ENCODE measurements around the gene HSPB8. TPM values are rescaled to one million over a fixed set of nuclear protein-coding genes. Genes with fewer than 3 reads are reported as not detected.
A peak's percentile ranks its signal among the peaks of the same experiment; 100 is the strongest.

The HSPB8 gene
- total RNA-seq, 1 donor from 2014 or later: 4.2 TPM

DNA sequence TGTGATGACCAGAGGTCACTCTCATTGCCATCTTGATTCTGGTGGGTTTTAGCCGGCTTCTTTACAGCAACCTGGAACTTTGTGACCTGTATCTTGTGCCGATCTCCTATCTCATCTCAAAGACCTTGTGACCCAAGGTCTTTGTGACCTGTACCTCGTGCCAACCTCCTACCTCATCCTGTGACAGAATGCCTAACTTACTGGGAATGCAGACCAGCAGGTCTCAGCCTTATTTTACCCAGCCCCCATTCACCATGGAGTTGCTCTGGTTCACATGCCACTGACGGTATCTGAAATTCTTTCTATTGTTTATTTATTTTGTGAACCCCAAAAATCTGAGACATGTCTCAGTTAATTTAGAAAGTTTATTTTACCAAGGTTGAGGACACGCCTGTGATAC lies 7.4 kb upstream of the HSPB8 start:
- DNase-seq: no peak

DNA sequence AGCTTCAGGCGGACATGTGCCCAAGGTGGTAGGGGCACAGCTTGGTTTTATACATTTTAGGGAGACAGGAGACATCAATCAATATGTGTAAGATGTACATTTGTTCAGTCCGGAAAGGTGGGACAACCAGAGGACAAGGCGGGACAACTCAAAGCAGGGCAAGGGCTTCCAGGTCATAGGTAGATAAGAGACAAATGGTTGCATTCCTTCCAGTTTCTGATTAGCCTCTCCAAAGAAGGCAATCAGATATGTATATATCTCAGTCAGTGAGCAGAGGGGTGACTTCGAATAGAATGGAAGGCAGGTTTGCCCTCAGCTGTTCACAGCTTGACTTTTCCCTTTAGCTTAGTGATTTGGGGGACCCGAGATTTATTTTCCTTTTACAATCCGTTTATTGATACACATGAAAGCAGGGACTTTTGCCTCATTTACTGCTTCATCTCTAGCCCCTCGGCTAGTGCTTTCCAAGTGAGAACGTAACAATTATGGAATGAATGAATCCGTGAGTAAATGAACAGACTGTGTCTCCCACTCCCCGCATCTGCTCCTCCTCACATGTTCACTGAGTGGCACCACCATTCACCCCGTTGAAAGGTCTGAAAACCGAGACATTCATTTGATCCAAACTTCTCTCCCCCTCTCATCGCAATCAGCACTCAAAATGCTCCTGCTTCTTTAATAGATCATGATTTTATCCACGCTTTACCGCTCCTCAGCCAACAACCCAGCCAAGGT lies 6.9 kb upstream of the HSPB8 start:
- DNase-seq: no peak

DNA sequence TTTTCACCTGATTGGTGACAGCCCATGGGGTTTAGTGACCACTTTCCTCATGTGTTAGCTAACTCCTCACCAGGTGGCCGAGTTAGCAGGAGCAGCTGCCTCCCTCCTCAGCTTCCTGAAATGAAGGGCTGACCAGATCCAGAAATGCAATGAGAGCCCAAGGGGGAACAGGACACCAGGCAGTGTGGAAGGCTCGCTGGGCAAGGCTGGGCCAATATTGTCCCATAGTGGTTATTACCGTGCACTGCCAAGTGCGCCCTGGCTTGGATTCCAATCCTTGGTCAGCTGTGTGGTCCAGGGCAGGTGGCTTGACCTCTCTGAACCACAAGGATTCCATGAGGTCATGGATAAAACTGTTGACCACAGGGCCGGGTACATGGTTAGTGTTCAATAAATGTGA lies 3.6 kb upstream of the HSPB8 start:
- no peak for DNase-seq

- DNase-seq: peak; percentile 61
Observed at GRCh38 chr12:119176267-119177055, 2.3 kb upstream of the HSPB8 start.

DNA sequence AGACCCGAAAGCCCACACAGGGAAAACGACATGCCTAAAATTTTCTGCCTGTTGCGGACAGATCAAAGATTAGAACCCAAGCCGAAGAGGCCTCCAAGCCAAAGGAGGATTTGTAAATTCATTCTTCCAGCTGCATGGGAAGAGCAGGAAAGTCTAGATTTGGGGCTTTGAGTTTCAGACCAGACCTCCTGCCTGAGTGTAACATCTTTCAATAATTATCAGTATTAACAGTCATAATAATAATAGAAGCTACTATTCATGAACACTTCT lies 1.7 kb upstream of the HSPB8 start:
- no peak for DNase-seq

- DNase-seq: no peak
Observed at GRCh38 chr12:119177724-119178380, 879 bp upstream of the HSPB8 start.

DNA sequence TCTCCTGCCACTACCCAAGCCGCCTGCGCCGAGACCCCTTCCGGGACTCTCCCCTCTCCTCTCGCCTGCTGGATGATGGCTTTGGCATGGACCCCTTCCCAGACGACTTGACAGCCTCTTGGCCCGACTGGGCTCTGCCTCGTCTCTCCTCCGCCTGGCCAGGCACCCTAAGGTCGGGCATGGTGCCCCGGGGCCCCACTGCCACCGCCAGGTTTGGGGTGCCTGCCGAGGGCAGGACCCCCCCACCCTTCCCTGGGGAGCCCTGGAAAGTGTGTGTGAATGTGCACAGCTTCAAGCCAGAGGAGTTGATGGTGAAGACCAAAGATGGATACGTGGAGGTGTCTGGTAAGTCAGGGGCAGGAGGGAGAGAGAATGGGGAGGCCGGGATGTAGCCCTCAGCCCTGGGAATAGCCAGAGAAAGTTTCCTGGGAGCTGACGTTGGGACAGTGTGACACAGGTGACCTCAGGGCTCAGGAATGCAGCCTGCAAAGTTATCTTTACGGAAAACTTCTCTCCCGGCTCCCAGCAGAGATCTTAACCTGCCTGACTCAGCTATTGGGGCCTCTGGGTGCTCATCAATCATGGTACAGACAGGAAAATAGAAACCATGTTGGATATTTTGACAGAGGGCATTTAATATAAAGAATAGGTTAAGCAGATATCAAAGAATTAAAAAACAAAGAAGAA lies 747 bp downstream of the HSPB8 start:
- DNase-seq: no peak

DNA sequence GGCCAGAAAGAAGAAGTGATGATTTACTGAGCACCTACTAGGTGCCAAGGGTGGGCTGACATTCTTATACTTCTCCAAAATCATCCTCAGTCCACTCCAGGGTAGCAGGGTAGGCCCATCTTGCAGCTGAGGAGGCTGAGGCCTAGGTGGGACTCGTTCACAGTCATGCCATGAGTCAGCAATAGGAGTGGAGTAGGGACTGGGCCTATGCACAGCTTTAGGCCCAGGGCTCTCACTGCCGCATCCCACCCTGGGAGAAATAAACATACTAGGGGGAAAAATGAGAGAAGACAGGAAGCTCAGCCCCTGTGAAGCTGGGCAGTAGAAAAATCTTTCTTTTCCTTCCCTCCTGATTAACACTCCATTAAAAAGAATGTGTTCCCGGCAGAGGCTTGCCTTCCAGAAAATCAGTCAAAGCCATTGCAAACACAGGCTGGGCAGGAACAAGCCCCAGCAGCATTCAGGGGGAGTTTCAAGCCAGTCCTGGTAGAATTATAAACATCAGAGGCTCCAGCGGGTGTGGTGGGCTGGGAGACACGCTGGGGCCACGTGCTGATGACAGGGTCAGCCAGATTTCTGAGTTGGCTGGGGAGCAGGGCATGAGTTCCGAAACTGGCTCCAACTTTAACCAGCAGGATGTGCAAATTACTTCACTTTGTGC lies 1.8 kb downstream of the HSPB8 start:
- peak; percentile 13 for DNase-seq

DNA sequence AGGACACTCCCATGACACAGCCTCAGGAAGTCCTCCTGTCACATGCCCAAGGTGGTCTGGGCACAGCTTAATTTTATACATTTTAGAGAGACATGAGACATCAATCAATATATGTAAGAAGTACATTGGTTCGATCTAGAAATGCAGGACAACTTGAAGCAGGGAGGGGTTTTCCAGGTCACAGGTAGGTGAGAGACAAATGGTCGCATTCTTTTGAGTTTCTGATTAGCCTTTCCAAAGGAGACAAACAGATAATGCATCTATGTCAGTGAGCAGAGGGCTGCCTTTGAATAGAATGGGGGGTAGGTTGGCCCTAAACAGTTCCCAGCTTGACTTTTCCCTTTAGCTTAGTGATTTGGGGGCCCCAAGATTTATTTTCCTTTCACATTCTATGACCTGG lies 2.5 kb downstream of the HSPB8 start:
- no peak for DNase-seq

- no peak for DNase-seq
Observed at GRCh38 chr12:119181944-119182343, 3.2 kb downstream of the HSPB8 start.

- no peak for DNase-seq
Observed at GRCh38 chr12:119182701-119183493, 4.2 kb downstream of the HSPB8 start.

DNA sequence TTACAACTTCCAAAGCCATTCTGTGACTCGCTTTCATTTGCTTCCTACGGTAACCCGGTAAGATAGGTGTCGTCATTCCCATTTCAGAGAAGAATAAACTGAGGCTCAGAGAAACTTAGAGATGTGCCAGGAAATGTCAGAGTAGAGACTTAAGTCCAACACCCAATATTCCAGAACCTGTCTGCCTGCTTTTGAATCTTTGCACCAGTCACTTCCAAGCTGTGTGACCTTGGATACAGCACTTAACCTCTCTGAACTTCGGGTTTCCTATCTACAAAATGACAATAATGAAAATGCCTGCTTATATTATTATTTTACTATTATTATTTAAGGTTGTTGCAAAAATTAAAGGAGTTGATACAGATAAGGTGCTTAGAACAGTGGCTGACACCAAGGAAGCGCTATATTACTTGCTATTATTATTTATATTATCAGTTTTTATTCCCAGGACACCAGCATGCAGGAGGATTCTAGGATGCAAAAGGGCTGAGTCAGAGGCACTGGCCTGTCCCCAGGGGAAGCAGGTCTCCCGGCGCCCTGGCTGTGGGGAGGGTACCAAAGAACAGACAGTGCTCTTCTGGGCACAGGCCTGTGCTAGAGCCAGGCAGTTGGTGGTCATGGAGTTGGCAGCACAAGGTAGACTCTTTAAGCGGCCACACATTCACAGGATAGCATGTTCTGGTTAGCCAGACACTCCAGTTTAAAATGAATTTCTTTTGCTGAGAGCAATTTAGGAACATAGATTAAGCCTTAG lies 5.4 kb downstream of the HSPB8 start:
- DNase-seq: no peak

- DNase-seq: no peak
Observed at GRCh38 chr12:119195256-119195655, 16.5 kb downstream of the HSPB8 start.

DNA sequence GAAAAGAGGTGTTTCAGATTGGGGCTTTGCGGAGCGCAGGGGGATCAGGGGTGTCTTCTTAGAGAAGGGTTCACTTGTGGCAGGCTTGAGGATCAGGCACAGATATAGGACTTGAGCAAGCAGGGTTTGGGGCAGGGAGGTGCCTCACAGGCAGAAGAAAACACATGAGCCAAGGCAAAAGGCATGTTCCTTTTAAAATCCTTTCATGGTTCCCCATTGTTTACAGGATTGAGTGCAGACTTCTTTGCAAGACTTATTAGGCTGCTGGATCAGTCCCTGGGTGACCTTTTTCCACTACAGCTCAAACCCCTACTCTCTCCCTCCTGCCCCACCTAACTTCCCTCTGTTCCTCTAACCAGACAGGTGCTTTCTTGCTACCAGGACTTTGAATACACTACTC lies 19.7 kb downstream of the HSPB8 start:
- DNase-seq: no peak

GRCh38 chr12:119200601-119201000 lies 21.9 kb downstream of the HSPB8 start:
- no peak for DNase-seq

DNA sequence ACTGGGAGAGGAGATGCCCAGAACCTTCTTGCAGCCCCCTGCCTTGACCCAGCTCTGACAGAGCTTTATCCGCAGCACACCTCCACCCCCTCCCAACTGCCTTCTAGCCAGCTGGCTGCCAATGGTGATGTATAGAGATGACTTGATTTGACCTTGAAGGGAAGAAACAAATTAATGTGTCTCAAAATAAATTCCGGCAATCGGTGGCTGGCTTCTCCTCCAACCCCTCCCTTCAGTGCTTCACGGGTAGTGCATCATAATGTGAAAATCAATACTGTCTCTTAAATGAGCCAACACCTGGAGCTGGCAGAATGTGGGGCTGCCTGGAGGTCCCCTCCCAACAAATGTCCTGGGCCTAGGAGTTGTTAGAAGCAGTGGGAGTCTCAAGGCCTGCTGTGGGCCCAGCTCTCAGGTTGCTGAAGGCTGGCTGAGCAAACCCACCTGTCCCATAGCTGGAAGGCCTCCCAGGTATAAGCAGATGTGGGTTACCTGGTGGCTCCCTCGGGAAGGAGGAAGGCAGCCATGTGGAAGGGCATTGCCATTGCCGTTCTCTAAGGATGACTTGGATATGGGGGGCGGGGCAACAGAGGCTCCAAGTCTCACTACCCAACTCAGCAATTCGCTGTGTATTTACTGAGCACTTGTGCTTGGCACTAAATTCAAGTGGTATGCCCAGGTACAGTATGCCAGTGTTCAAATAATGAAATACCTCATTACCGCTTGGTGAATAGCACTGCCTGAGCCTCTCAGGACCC lies 23.2 kb downstream of the HSPB8 start:
- DNase-seq: no peak

DNA sequence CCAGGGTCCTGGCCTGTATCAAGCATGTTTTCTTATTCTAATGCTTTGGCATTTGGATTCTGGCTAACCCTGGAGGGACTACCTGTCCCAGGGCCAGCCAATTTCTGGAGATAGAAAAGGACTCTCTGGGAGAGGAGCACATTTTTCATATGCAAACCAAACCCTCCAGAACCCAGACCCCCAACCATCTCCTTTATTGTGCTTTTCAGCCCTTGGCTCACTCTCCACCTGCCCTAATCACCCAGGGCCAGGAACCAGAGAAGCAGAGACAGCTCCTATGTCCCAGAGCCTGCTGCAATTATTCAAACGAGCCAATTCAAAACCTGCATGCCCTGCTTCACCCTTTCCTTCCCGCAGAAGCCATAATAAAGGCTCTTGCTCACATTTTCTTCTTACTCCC lies 23.8 kb downstream of the HSPB8 start:
- DNase-seq: no peak

DNA sequence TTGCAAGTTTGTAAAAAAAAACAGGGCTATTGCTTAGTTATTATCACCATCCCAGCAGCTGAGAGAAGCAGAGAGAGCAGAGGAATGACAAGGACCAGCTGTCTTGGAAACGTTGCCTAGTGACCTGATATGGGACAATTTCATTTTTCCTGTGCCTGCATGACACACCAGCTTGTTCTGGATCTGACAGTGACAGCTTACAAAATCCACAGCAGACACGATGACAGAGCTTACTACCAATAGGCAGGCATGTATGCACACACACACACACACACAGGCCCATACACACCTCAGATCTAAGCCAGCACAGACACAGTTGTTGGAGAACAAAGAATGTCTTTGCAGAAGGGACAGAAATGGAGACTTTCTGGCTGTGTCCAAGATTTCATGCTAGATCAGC lies 25.4 kb downstream of the HSPB8 start:
- DNase-seq: no peak

- DNase-seq: no peak
Observed at GRCh38 chr12:119204671-119205285, 26.0 kb downstream of the HSPB8 start.
